ENCODE results near the gene SLC35F3. TPM values are rescaled to one million over a fixed set of nuclear protein-coding genes. Genes with fewer than 3 reads are reported as not detected.

SLC35F3 gene
- total and polyA plus RNA-seq, 9 of the 15 experiments (the other 6 are each of a cell fraction or from before 2014, with no cell fraction given), result 0.04 to 0.07 (median 0.04) TPM; not detected in 6

DNA sequence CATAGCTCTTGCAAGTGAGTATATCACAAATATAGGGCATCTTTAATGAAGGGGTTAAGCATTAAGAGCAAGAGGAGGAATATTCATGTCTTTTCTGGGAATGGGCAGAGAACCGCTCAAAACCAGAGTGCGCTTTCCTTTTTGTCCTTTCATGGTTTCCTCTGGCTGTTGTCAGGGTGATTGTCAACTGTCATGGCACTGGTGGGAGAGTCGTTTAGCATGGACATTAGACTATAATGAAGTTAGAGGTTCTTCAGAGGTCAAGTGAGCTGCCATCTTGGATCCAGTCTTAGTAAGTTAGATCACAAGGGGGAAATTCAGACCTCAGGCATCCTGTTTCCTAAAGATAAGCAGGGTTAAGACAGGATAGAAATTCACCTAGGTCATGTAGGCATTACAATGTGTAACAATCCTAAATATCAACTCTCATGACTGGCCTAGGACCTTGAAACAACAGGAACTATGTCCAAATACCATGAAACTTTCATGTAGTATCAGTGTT, 456.7 kb downstream of the SLC35F3 start (continued):
- TF ChIP-seq, protein P1, sequence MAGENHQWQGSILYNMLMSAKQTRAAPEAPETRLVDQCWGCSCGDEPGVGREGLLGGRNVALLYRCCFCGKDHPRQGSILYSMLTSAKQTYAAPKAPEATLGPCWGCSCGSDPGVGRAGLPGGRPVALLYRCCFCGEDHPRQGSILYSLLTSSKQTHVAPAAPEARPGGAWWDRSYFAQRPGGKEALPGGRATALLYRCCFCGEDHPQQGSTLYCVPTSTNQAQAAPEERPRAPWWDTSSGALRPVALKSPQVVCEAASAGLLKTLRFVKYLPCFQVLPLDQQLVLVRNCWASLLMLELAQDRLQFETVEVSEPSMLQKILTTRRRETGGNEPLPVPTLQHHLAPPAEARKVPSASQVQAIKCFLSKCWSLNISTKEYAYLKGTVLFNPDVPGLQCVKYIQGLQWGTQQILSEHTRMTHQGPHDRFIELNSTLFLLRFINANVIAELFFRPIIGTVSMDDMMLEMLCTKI (IDR thresholded peaks at IDR 0.05; ENCODE audit: partially characterized antibody), result no peak
- TF ChIP-seq SMAD3 (CRISPR knock-in tag; conservative IDR thresholded peaks at IDR 0.05), result peak; percentile 74; the same call in 1 of the 2 replicates
- TF ChIP-seq, protein P2, sequence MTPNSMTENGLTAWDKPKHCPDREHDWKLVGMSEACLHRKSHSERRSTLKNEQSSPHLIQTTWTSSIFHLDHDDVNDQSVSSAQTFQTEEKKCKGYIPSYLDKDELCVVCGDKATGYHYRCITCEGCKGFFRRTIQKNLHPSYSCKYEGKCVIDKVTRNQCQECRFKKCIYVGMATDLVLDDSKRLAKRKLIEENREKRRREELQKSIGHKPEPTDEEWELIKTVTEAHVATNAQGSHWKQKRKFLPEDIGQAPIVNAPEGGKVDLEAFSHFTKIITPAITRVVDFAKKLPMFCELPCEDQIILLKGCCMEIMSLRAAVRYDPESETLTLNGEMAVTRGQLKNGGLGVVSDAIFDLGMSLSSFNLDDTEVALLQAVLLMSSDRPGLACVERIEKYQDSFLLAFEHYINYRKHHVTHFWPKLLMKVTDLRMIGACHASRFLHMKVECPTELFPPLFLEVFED (CRISPR knock-in tag; conservative IDR thresholded peaks at IDR 0.05), result peak; percentile 76; the same call in 1 of the 2 replicates
- peak; percentile 83 for TF ChIP-seq ARID1B (IDR thresholded peaks at IDR 0.05)
- no peak for TF ChIP-seq SAFB (IDR thresholded peaks at IDR 0.05; ENCODE audit: borderline replicate concordance, low read depth, low read length)
- TF ChIP-seq ATF7 (IDR thresholded peaks at IDR 0.05), result peak; percentile 17; the same call in 1 of the 2 replicates
- TF ChIP-seq, protein P3, sequence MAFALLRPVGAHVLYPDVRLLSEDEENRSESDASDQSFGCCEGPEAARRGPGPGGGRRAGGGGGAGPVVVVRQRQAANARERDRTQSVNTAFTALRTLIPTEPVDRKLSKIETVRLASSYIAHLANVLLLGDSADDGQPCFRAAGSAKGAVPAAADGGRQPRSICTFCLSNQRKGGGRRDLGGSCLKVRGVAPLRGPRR (CRISPR knock-in tag; IDR thresholded peaks at IDR 0.05), result peak; percentile 54; the same call in 1 of the 2 replicates
- peak; percentile 93 for TF ChIP-seq EHMT2 (IDR thresholded peaks at IDR 0.05)
- TF ChIP-seq, protein P4, sequence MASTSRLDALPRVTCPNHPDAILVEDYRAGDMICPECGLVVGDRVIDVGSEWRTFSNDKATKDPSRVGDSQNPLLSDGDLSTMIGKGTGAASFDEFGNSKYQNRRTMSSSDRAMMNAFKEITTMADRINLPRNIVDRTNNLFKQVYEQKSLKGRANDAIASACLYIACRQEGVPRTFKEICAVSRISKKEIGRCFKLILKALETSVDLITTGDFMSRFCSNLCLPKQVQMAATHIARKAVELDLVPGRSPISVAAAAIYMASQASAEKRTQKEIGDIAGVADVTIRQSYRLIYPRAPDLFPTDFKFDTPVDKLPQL (IDR thresholded peaks at IDR 0.05; ENCODE audit: extremely low read depth, insufficient read length), result no peak
- TF ChIP-seq HDAC2 (IDR thresholded peaks at IDR 0.05), result peak; percentile 37; the same call in 1 of the 2 replicates
- TF ChIP-seq, protein P5, sequence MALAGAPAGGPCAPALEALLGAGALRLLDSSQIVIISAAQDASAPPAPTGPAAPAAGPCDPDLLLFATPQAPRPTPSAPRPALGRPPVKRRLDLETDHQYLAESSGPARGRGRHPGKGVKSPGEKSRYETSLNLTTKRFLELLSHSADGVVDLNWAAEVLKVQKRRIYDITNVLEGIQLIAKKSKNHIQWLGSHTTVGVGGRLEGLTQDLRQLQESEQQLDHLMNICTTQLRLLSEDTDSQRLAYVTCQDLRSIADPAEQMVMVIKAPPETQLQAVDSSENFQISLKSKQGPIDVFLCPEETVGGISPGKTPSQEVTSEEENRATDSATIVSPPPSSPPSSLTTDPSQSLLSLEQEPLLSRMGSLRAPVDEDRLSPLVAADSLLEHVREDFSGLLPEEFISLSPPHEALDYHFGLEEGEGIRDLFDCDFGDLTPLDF (CRISPR knock-in tag; IDR thresholded peaks at IDR 0.05), result no peak
- TF ChIP-seq, protein P6, sequence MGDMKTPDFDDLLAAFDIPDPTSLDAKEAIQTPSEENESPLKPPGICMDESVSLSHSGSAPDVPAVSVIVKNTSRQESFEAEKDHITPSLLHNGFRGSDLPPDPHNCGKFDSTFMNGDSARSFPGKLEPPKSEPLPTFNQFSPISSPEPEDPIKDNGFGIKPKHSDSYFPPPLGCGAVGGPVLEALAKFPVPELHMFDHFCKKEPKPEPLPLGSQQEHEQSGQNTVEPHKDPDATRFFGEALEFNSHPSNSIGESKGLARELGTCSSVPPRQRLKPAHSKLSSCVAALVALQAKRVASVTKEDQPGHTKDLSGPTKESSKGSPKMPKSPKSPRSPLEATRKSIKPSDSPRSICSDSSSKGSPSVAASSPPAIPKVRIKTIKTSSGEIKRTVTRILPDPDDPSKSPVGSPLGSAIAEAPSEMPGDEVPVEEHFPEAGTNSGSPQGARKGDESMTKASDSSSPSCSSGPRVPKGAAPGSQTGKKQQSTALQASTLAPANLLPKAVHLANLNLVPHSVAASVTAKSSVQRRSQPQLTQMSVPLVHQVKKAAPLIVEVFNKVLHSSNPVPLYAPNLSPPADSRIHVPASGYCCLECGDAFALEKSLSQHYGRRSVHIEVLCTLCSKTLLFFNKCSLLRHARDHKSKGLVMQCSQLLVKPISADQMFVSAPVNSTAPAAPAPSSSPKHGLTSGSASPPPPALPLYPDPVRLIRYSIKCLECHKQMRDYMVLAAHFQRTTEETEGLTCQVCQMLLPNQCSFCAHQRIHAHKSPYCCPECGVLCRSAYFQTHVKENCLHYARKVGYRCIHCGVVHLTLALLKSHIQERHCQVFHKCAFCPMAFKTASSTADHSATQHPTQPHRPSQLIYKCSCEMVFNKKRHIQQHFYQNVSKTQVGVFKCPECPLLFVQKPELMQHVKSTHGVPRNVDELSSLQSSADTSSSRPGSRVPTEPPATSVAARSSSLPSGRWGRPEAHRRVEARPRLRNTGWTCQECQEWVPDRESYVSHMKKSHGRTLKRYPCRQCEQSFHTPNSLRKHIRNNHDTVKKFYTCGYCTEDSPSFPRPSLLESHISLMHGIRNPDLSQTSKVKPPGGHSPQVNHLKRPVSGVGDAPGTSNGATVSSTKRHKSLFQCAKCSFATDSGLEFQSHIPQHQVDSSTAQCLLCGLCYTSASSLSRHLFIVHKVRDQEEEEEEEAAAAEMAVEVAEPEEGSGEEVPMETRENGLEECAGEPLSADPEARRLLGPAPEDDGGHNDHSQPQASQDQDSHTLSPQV (IDR thresholded peaks at IDR 0.05), result peak; percentile 97
- TF ChIP-seq YY1 (IDR thresholded peaks at IDR 0.05; ENCODE audit: borderline replicate concordance in 1 of 3, control insufficient read depth in 1 of 3, extremely low read depth in 1 of 3, insufficient read depth in 3 of 3, insufficient read length in 1 of 3, insufficient replicate concordance in 2 of 3, low read depth in 1 of 3, low read length in 2 of 3), result peak; percentile 23 to 83 (median 29)
- TF ChIP-seq NR2C2 (CRISPR knock-in tag; IDR thresholded peaks at IDR 0.05), result no peak
- TF ChIP-seq NR2C2 (tag; IDR thresholded peaks at IDR 0.05), result peak; percentile 77
- TF ChIP-seq ZNF197 (CRISPR knock-in tag; IDR thresholded peaks at IDR 0.05; ENCODE audit: low read depth), result peak; percentile 82; the same call in 1 of the 2 replicates
- TF ChIP-seq OTX1 (CRISPR knock-in tag; IDR thresholded peaks at IDR 0.05), result 0 out of 2 replicates have a peak, but pooled peaks have one; percentile 2
- peak; percentile 53 for TF ChIP-seq KLF1 (tag; IDR thresholded peaks at IDR 0.05)

Data from K562 (cell line).